ENCODE measurements around the gene SSU72. TPM values are rescaled to one million over a fixed set of nuclear protein-coding genes. Genes with fewer than 3 reads are reported as not detected.

SSU72 gene
- polyA plus RNA-seq, 1 of the 3 experiments (the other 2 are of a cell fraction) = 104 TPM

DNA sequence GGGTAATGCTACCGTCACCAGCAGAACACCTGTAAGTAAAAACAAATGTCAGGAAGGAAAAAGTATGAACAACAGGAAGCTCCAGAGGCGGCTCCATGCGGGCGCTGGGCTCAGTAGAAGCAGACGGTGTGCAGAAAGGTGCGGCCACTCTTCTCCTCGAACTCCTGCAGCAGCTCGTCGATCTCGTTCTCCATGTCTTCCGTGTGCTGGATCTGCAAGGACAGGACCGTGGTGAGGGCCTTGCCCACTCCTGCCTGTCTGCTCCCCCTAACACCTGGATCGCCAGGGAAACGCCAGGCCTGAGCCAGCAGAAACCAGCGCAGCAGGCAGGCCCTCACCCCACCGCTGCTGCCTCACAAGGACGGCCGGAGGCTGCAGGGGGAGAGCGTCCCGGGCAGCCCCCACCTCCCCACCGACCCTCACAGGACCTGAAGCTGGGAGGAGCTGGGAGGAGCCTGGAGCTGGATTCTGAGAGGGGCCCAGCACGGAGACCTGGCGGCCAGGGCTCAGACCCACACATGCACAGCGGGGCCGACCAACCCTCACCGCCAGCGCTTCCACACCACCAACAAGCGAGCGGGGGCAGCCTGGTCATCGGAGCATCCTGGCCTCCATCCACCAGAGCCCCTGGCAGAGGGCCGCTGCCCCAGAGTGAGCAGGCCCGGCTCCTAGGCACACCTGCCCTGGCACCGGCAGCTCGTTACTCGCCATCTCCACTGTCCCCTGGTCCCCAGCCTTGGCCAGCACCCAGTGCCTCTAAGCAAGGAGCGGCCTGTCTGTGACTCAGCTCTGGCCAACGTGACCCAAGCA is 32.5 kb downstream of the SSU72 start:
- H4K20me1 ChIP-seq (ENCODE audit: insufficient read depth) = no peaks in the 10 kb centered on the region
- H3K27me3 ChIP-seq (ENCODE audit: insufficient read depth) = no peaks in the 10 kb centered on the region
- H3K79me2 ChIP-seq (ENCODE audit: insufficient read depth) = 0 out of 2 replicates have a peak, but pooled peaks cover 7% of the 10 kb centered on the region
- H3K36me3 ChIP-seq (replicated peaks in 1 of 2; ENCODE audit: control insufficient read depth in 1 of 2, insufficient read depth in 2 of 2, low read length in 1 of 2) = peaks cover 0 to 40% of the 10 kb centered on the region in 2 experiments
- no peaks in the 10 kb centered on the region for H3K9me3 ChIP-seq
- H3K4me3 ChIP-seq (ENCODE audit: low read depth in 2 of 2, low read length in 1 of 2) = no peak overlapping the region
- no peak for DNase-seq
- ChIA-PET POLR2A (no interaction called here), CTCF (no interaction called here)
- peaks cover 0 to 25% of the 10 kb centered on the region in 2 experiments; a peak in 1 of 4 replicates for H3K4me1 ChIP-seq (ENCODE audit: control insufficient read depth in 1 of 2, insufficient read depth in 2 of 2, low read depth in 1 of 2, low read length in 1 of 2)
- H3K9ac ChIP-seq = no peak overlapping the region
- H3K9me2 ChIP-seq = no peaks in the 10 kb centered on the region
- TF ChIP-seq, protein P1, sequence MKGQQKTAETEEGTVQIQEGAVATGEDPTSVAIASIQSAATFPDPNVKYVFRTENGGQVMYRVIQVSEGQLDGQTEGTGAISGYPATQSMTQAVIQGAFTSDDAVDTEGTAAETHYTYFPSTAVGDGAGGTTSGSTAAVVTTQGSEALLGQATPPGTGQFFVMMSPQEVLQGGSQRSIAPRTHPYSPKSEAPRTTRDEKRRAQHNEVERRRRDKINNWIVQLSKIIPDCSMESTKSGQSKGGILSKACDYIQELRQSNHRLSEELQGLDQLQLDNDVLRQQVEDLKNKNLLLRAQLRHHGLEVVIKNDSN (IDR thresholded peaks at IDR 0.05; ENCODE audit: borderline replicate concordance, low read depth) = no peak
- no peak for TF ChIP-seq IRF3 (IDR thresholded peaks at IDR 0.05; ENCODE audit: low read depth, low read length)
- TF ChIP-seq, protein P2, sequence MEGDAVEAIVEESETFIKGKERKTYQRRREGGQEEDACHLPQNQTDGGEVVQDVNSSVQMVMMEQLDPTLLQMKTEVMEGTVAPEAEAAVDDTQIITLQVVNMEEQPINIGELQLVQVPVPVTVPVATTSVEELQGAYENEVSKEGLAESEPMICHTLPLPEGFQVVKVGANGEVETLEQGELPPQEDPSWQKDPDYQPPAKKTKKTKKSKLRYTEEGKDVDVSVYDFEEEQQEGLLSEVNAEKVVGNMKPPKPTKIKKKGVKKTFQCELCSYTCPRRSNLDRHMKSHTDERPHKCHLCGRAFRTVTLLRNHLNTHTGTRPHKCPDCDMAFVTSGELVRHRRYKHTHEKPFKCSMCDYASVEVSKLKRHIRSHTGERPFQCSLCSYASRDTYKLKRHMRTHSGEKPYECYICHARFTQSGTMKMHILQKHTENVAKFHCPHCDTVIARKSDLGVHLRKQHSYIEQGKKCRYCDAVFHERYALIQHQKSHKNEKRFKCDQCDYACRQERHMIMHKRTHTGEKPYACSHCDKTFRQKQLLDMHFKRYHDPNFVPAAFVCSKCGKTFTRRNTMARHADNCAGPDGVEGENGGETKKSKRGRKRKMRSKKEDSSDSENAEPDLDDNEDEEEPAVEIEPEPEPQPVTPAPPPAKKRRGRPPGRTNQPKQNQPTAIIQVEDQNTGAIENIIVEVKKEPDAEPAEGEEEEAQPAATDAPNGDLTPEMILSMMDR (IDR thresholded peaks at IDR 0.05) = no peak
- no peak for TF ChIP-seq GATA2 (CRISPR knock-in tag; IDR thresholded peaks at IDR 0.05)
- TF ChIP-seq TCF12 (IDR thresholded peaks at IDR 0.05) = no peak
- no peak for TF ChIP-seq MEF2A (IDR thresholded peaks at IDR 0.05; ENCODE audit: borderline replicate concordance, low read depth)
- TF ChIP-seq NRF1 (IDR thresholded peaks at IDR 0.05; ENCODE audit: low read depth, low read length) = no peak
- TF ChIP-seq EZH2phosphoT487 (IDR thresholded peaks at IDR 0.05; ENCODE audit: borderline replicate concordance, low read depth) = no peak
- no peak for TF ChIP-seq NFIC (IDR thresholded peaks at IDR 0.05; ENCODE audit: borderline replicate concordance)
- no peak for TF ChIP-seq FOXM1 (IDR thresholded peaks at IDR 0.05; ENCODE audit: low read depth)
- TF ChIP-seq YY1 (IDR thresholded peaks at IDR 0.05; ENCODE audit: low read depth) = no peak
- no peak for TF ChIP-seq RXRA (IDR thresholded peaks at IDR 0.05; ENCODE audit: borderline replicate concordance, low read depth)
- TF ChIP-seq, protein P3, sequence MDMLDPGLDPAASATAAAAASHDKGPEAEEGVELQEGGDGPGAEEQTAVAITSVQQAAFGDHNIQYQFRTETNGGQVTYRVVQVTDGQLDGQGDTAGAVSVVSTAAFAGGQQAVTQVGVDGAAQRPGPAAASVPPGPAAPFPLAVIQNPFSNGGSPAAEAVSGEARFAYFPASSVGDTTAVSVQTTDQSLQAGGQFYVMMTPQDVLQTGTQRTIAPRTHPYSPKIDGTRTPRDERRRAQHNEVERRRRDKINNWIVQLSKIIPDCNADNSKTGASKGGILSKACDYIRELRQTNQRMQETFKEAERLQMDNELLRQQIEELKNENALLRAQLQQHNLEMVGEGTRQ (IDR thresholded peaks at IDR 0.05; ENCODE audit: borderline replicate concordance, low read depth, low read length) = no peak
- TF ChIP-seq FOXJ3 (CRISPR knock-in tag; IDR thresholded peaks at IDR 0.05) = no peak
- no peak for TF ChIP-seq MAX (IDR thresholded peaks at IDR 0.05; ENCODE audit: low read depth)
- TF ChIP-seq, protein P4, sequence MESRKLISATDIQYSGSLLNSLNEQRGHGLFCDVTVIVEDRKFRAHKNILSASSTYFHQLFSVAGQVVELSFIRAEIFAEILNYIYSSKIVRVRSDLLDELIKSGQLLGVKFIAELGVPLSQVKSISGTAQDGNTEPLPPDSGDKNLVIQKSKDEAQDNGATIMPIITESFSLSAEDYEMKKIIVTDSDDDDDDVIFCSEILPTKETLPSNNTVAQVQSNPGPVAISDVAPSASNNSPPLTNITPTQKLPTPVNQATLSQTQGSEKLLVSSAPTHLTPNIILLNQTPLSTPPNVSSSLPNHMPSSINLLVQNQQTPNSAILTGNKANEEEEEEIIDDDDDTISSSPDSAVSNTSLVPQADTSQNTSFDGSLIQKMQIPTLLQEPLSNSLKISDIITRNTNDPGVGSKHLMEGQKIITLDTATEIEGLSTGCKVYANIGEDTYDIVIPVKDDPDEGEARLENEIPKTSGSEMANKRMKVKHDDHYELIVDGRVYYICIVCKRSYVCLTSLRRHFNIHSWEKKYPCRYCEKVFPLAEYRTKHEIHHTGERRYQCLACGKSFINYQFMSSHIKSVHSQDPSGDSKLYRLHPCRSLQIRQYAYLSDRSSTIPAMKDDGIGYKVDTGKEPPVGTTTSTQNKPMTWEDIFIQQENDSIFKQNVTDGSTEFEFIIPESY (IDR thresholded peaks at IDR 0.05; ENCODE audit: borderline replicate concordance, low read depth) = no peak
- TF ChIP-seq GABPA (IDR thresholded peaks at IDR 0.05; ENCODE audit: low read depth) = no peak
- no peak for TF ChIP-seq TEAD4 (IDR thresholded peaks at IDR 0.05; ENCODE audit: borderline replicate concordance, insufficient read depth)
- WGBS (ENCODE audit: low lambda C conversion rate) = 93% methylated on average over 26 of the region's 37 CpGs
- peaks cover 5% of the 10 kb centered on the region for H3F3A ChIP-seq (replicated peaks; ENCODE audit: insufficient read depth)
- H2AFZ ChIP-seq (ENCODE audit: low read depth) = no peak overlapping the region
- H3K27ac ChIP-seq (ENCODE audit: low read depth in 2 of 2, low read length in 1 of 2) = no peak overlapping the region
- no peak overlapping the region for H3K4me2 ChIP-seq

All from SK-N-SH (cell line).